GM19328 (cell line): ENCODE results near the gene DPPA2.
"Not testable (repeated sequence)": the region's sequence is repeated elsewhere in the genome, so short reads cannot be mapped to it uniquely, and the experiment has no call there.

ENCODE experiments used
- ATAC-seq: cut with Tn5 transposase; IDR thresholded peaks from one replicate; pipeline ENCODE4 v1.9.1; 2021; ENCODE audit warnings: mild to moderate bottlenecking, moderate library complexity; ENCODE audit not compliant: unreplicated experiment

Gene DPPA2

DNA sequence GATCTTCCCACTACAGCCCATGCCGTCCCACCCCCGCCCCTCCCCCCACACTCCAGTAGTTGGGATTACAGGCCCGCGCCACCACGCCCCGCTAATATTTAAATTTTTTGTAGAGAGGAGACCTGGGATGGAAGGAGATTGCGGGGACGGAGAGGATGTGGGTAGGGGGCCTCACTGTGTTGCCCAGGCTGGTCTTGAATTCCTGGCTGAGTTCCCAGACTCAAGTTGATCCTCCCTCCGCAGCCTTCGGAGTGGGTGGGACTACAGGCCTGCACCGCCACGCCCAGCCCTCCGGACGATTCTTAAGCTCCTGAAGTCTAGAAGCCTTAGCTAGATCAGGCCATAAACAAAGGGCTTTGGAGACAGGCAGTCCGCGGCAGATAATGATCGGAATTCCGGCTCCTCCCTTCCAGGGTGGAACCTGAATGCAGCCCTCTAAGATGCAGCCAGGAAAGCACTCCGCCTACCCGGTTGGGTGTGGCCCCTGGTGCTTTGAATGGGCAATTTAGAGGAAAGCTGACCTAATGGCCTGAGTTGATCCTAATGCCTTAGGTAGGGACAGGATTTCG lies at the start of gene DPPA2:
Gene DPPA2 (minus strand): TSS at position 356 of the 569 bp plus-strand sequence. CDS start 1,975 bp downstream, outside the sequence.
- no peak for ATAC-seq

GRCh38 chr3:109364088-109364487 lies 47.8 kb upstream of the DPPA2 start:
- no peak for ATAC-seq

- no peak for ATAC-seq
Measured at GRCh38 chr3:109363634-109364033, 47.3 kb upstream of the DPPA2 start.

DNA sequence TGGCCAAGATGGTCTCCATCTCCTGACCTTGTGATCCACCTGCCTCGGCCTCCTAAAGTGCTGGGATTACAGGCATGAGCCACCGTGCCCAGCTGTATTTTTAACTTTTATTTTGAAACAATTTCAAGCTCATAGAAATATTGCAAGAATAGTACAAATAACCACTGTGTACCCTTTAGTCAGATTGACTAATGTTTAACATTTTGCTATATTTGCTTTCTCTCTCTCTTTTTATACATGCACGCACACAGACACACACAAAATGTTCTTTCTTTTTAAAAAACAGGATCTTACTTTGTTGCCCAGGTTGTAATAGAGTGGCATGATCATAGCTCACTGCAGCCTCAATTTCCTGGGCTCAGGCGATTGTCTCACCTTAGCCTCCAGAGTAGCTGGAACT lies 46.5 kb upstream of the DPPA2 start:
- ATAC-seq = no peak

DNA sequence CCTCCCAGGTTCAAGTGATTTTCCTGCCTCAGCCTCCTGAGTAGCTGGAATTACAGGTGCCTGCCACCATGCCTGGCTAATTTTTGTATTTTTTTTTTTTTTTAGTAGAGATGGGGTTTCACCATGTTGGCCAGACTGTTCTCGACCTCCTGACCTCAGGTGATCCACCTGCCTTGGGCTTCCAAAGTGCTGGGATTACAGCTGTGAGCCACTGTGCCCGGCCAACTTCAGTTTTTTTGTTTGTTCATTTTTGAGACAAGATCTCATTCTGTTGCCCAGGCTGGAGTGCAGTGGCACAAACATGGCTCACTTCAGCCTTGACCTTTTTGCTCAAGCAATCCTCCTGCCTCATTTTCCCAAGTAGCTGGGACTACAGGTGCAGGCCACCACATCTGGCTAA lies 42.5 kb upstream of the DPPA2 start:
- ATAC-seq = not testable (repeated sequence)

GRCh38 chr3:109356442-109357155 lies 40.3 kb upstream of the DPPA2 start:
- no peak for ATAC-seq

- no peak for ATAC-seq
Measured at GRCh38 chr3:109355625-109356441, 39.5 kb upstream of the DPPA2 start.

GRCh38 chr3:109353057-109353456 lies 36.7 kb upstream of the DPPA2 start:
- no peak for ATAC-seq

GRCh38 chr3:109351231-109351630 lies 34.9 kb upstream of the DPPA2 start:
- no peak for ATAC-seq

DNA sequence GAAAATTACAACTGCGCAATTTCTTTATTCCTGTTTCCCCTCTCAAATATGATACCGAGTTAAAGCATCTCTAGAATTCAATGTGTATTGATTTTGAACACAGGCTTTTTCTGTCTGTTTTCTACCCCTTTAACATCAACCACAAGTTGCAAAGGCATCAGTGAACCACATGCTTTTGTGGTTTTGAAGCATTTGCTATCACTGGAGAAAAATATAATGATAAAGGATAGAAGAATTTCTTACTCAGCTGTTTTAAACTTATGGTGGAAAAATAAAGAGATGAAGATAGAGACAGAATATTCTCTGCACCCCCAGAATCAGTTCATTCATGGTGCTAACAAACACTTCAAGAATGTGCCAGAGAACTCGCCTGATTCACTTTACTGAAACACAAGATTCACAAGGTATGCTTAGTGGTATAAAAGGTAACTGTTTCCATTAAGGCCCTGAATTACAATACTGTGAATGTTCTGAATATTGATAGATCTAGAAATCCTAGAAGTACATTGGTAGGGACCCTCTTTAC lies 30.5 kb upstream of the DPPA2 start:
- no peak for ATAC-seq

- ATAC-seq = no peak
Measured at GRCh38 chr3:109346099-109346498, 29.8 kb upstream of the DPPA2 start.

GRCh38 chr3:109339714-109340648 lies 23.7 kb upstream of the DPPA2 start:
- ATAC-seq = no peak

DNA sequence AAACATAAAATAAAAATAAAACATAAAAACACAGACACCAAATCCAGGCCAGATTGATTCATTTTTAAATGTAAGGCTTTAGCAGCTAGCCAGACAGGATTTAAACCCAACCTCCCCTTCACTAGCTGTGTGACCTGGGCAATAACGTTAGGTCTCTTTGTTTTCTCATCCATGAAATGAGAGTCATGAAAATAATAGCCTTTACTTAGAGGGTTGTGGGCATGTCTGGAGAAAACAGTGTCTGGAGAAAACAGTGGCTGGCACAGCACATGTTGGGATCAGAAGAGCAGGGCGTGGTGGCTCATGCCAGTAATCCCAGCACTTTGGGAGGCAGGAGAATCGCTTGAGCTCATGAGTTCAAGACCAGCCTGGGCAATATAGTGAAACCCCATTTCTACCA lies 22.9 kb upstream of the DPPA2 start:
- no peak for ATAC-seq

DNA sequence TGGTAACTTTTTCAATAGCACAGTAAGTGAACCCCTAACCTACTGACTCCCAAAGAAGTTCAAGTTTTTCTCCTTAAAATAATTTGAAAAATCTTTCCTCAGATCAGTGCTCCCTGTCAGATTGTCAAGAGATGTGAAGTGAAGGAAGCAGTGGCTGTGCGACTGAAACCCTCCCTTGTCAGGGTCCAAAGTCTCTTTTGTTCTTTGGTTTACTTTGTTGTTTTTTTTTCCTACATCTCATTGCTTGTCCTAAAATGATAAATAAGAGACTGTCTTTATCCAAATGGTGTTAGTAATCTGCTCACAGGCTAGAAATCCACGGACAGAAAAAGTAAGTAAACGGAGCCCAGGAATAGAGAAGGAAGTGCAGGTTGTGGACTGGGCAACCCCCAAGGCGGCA lies 22.0 kb upstream of the DPPA2 start:
- ATAC-seq = no peak

- no peak for ATAC-seq
Measured at GRCh38 chr3:109337393-109337792, 21.1 kb upstream of the DPPA2 start, which contains the start of gene DPPA4. Gene DPPA4 (minus strand): TSS chr3:109337546. CDS start chr3:109337517, 29 bp downstream.

- no peak for ATAC-seq
Measured at GRCh38 chr3:109336291-109336861, 20.1 kb upstream of the DPPA2 start.

GRCh38 chr3:109334572-109334971 lies 18.3 kb upstream of the DPPA2 start:
- no peak for ATAC-seq

- no peak for ATAC-seq
Measured at GRCh38 chr3:109331692-109332091, 15.4 kb upstream of the DPPA2 start.

DNA sequence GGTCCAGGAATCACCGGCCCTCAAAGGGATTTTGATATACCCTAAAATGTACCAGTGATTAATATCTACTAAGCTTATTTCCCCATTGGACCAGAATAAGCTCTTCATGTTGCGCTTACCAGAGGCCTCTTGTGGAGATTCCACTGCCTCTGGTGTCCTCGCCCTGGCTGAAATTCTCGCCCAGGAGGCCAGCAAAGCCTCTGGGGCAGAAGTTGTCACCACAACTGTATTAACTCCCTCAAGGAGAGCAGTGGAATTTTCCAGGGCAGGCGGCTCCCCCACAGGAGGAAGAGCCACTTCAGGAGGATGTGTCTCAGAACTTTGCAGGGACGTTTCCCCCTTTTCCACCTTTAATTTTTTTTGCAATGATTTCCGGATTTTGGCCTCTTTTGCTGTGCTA lies 14.1 kb upstream of the DPPA2 start:
- ATAC-seq = no peak

GRCh38 chr3:109328202-109328601 lies 11.9 kb upstream of the DPPA2 start:
- no peak for ATAC-seq
